ENCODE measurements around the gene CLIP2.
A peak's percentile ranks its signal among the peaks of the same experiment; 100 is the strongest.
"Not testable (repeated sequence)": the region's sequence is repeated elsewhere in the genome, so short reads cannot be mapped to it uniquely, and the experiment has no call there.

CLIP2 gene

GRCh38 chr7:74398426-74398825 is 109.2 kb downstream of the CLIP2 start:
- H3K9me3 Mint-ChIP-seq = no peaks in the 10 kb centered on the region
- H3K27ac Mint-ChIP-seq = peak overlapping the region; percentile 39
- no peaks in the 10 kb centered on the region for H3K27me3 Mint-ChIP-seq
- H3K4me1 Mint-ChIP-seq = no peaks in the 10 kb centered on the region
- H3K4me3 Mint-ChIP-seq = no peak overlapping the region
- peaks cover 12% of the 10 kb centered on the region for H3K36me3 Mint-ChIP-seq
- DNase-seq (ENCODE audit: low spot score in 2 of 2) = no peak
- no peak for ATAC-seq (ENCODE audit: low read depth)

- H3K9me3 Mint-ChIP-seq = no peaks in the 10 kb centered on the region
- H3K36me3 Mint-ChIP-seq = peaks cover 16% of the 10 kb centered on the region
- peak overlapping the region; percentile 39 for H3K27ac Mint-ChIP-seq
- no peaks in the 10 kb centered on the region for H3K4me1 Mint-ChIP-seq
- ATAC-seq (ENCODE audit: low read depth) = no peak
- no peaks in the 10 kb centered on the region for H3K27me3 Mint-ChIP-seq
- no peak for DNase-seq (ENCODE audit: low spot score in 2 of 2)
- no peak overlapping the region for H3K4me3 Mint-ChIP-seq
Measured at GRCh38 chr7:74399006-74399405, 109.8 kb downstream of the CLIP2 start.

- ATAC-seq (ENCODE audit: low read depth) = no peak
- peaks cover 11% of the 10 kb centered on the region for H3K36me3 Mint-ChIP-seq
- no peak overlapping the region for H3K27ac Mint-ChIP-seq
Measured at GRCh38 chr7:74400420-74401136, 111.4 kb downstream of the CLIP2 start.

GRCh38 chr7:74401137-74401859 is 112.1 kb downstream of the CLIP2 start:
- Mint-ChIP-seq H3K27me3 (no peaks in the 10 kb centered on the region), H3K4me1 (no peaks in the 10 kb centered on the region), H3K4me3 (no peak overlapping the region), H3K9me3 (no peaks in the 10 kb centered on the region), H3K27ac (no peak overlapping the region), H3K36me3 (peaks cover 8% of the 10 kb centered on the region)
- DNase-seq (ENCODE audit: low spot score in 2 of 2) = peak; percentile 79 to 88
- ATAC-seq (ENCODE audit: low read depth) = peak; percentile 78

More at GRCh38 chr7:74400420-74401136, 111.4 kb downstream of the CLIP2 start:
- Mint-ChIP-seq H3K9me3 (no peaks in the 10 kb centered on the region), H3K4me3 (no peak overlapping the region), H3K4me1 (no peaks in the 10 kb centered on the region), H3K27me3 (no peaks in the 10 kb centered on the region)
- no peak for DNase-seq (ENCODE audit: low spot score in 2 of 2)

GRCh38 chr7:74402668-74403067 is 113.5 kb downstream of the CLIP2 start:
- ATAC-seq (ENCODE audit: low read depth); H3K9me3 Mint-ChIP-seq; H3K4me3 Mint-ChIP-seq; H3K27me3 Mint-ChIP-seq; H3K4me1 Mint-ChIP-seq; H3K36me3 Mint-ChIP-seq; DNase-seq (ENCODE audit: low spot score in 2 of 2); H3K27ac Mint-ChIP-seq: not testable (repeated sequence)

GRCh38 chr7:74403521-74404387 is 114.5 kb downstream of the CLIP2 start:
- no peaks in the 10 kb centered on the region for H3K27me3 Mint-ChIP-seq
- H3K27ac Mint-ChIP-seq = no peak overlapping the region
- ATAC-seq (ENCODE audit: low read depth) (no peak), DNase-seq (ENCODE audit: low spot score in 2 of 2) (no peak)
- H3K9me3 Mint-ChIP-seq = no peaks in the 10 kb centered on the region
- no peak overlapping the region for H3K4me3 Mint-ChIP-seq
- H3K36me3 Mint-ChIP-seq = peaks cover 6% of the 10 kb centered on the region
- H3K4me1 Mint-ChIP-seq = no peaks in the 10 kb centered on the region

- no peak for ATAC-seq (ENCODE audit: low read depth)
- Mint-ChIP-seq H3K27ac (no peak overlapping the region), H3K27me3 (no peaks in the 10 kb centered on the region), H3K36me3 (peaks cover 6% of the 10 kb centered on the region), H3K9me3 (no peaks in the 10 kb centered on the region), H3K4me3 (no peak overlapping the region), H3K4me1 (no peaks in the 10 kb centered on the region)
- no peak for DNase-seq (ENCODE audit: low spot score in 2 of 2)
Measured at GRCh38 chr7:74404388-74404700, 115.1 kb downstream of the CLIP2 start.

GRCh38 chr7:74404741-74405140 is 115.5 kb downstream of the CLIP2 start:
- Mint-ChIP-seq H3K4me3 (no peak overlapping the region), H3K9me3 (no peaks in the 10 kb centered on the region), H3K27ac (no peak overlapping the region), H3K27me3 (no peaks in the 10 kb centered on the region), H3K4me1 (no peaks in the 10 kb centered on the region), H3K36me3 (peaks cover 6% of the 10 kb centered on the region)
- no peak for ATAC-seq (ENCODE audit: low read depth)
- DNase-seq (ENCODE audit: low spot score in 2 of 2) = no peak

- Mint-ChIP-seq H3K36me3 (peaks cover 6% of the 10 kb centered on the region), H3K27ac (no peak overlapping the region), H3K4me3 (no peak overlapping the region), H3K9me3 (no peaks in the 10 kb centered on the region), H3K4me1 (no peaks in the 10 kb centered on the region), H3K27me3 (no peaks in the 10 kb centered on the region)
- ATAC-seq (ENCODE audit: low read depth) (no peak), DNase-seq (ENCODE audit: low spot score in 2 of 2) (no peak)
Measured at GRCh38 chr7:74405191-74405898, 116.1 kb downstream of the CLIP2 start.

GRCh38 chr7:74405899-74406512 is 116.8 kb downstream of the CLIP2 start:
- H3K4me3 Mint-ChIP-seq = no peak overlapping the region
- DNase-seq (ENCODE audit: low spot score in 2 of 2) = no peak

GRCh38 chr7:74407958-74408357 is 118.8 kb downstream of the CLIP2 start:
- H3K27me3 Mint-ChIP-seq = peaks cover 3% of the 10 kb centered on the region
- no peak overlapping the region for H3K4me3 Mint-ChIP-seq
- DNase-seq (ENCODE audit: low spot score in 2 of 2) = no peak
- no peak overlapping the region for H3K27ac Mint-ChIP-seq
- no peaks in the 10 kb centered on the region for H3K4me1 Mint-ChIP-seq
- H3K9me3 Mint-ChIP-seq = no peaks in the 10 kb centered on the region
- H3K36me3 Mint-ChIP-seq = peaks cover 4% of the 10 kb centered on the region
- ATAC-seq (ENCODE audit: low read depth) = no peak

More at GRCh38 chr7:74405899-74406512, 116.8 kb downstream of the CLIP2 start:
- Mint-ChIP-seq H3K36me3 (peaks cover 6% of the 10 kb centered on the region), H3K27me3 (peaks cover 3% of the 10 kb centered on the region), H3K9me3 (no peaks in the 10 kb centered on the region), H3K27ac (no peak overlapping the region), H3K4me1 (no peaks in the 10 kb centered on the region)
- ATAC-seq (ENCODE audit: low read depth) = no peak

GRCh38 chr7:74409571-74409970 is 120.4 kb downstream of the CLIP2 start:
- Mint-ChIP-seq H3K36me3 (no peaks in the 10 kb centered on the region), H3K4me1 (no peaks in the 10 kb centered on the region), H3K27ac (no peak overlapping the region), H3K4me3 (no peak overlapping the region), H3K27me3 (peaks cover 3% of the 10 kb centered on the region), H3K9me3 (no peaks in the 10 kb centered on the region)
- ATAC-seq (ENCODE audit: low read depth) = no peak
- DNase-seq (ENCODE audit: low spot score in 2 of 2) = no peak

- Mint-ChIP-seq H3K4me1 (no peaks in the 10 kb centered on the region), H3K27me3 (peaks cover 3% of the 10 kb centered on the region), H3K9me3 (no peaks in the 10 kb centered on the region), H3K36me3 (no peaks in the 10 kb centered on the region), H3K27ac (no peak overlapping the region), H3K4me3 (no peak overlapping the region)
- DNase-seq (ENCODE audit: low spot score in 2 of 2) = no peak
- no peak for ATAC-seq (ENCODE audit: low read depth)
Measured at GRCh38 chr7:74410772-74411171, 121.6 kb downstream of the CLIP2 start.
